Endodermal cell (in vitro differentiated cells): ENCODE measurements around the gene FBXL2. TPM values are rescaled to one million over a fixed set of nuclear protein-coding genes. Genes with fewer than 3 reads are reported as not detected.

ENCODE experiments used
- DNase-seq: peaks from one replicate; pipeline ENCODE4 v3.0.0-alpha.2; 2017
- H3K27ac ChIP-seq: 2 replicates; pipeline ENCODE4 v1.5.1; 2013; ENCODE audit warnings: mild to moderate bottlenecking, low read depth, low read length, moderate library complexity
- H3K27me3 ChIP-seq: 2 replicates; pipeline ENCODE4 v1.6.1; 2013; ENCODE audit warnings: mild to moderate bottlenecking, low read length, moderate library complexity; ENCODE audit not compliant: insufficient read depth, control insufficient read depth, poor library complexity, severe bottlenecking
- H3K36me3 ChIP-seq: 2 replicates; pipeline ENCODE4 v1.7.0; 2013; ENCODE audit warnings: mild to moderate bottlenecking, low read length, moderate library complexity; ENCODE audit not compliant: control insufficient read depth, insufficient read depth
- H3K4me1 ChIP-seq: one replicate; pipeline ENCODE4 v1.7.0; 2013; ENCODE audit warnings: low read length; ENCODE audit not compliant: control insufficient read depth, insufficient read depth
- H3K4me3 ChIP-seq: 2 replicates; pipeline ENCODE4 v1.5.1; 2013; ENCODE audit warnings: mild to moderate bottlenecking, low read length, moderate library complexity
- H3K9ac ChIP-seq: 2 replicates; pipeline ENCODE4 v1.6.1; 2013; ENCODE audit warnings: mild to moderate bottlenecking, low read length, moderate library complexity; ENCODE audit not compliant: poor library complexity, severe bottlenecking; ENCODE audit errors: extremely low read depth
- H3K9me3 ChIP-seq: 2 replicates; pipeline ENCODE4 v1.6.1; 2013; ENCODE audit warnings: mild to moderate bottlenecking, low read length, moderate library complexity; ENCODE audit not compliant: control insufficient read depth
- H3K27ac Mint-ChIP-seq: 2 replicates; pipeline ENCODE4 v1.8.0; 2020; ENCODE audit warnings: mixed read lengths
- H3K27me3 Mint-ChIP-seq: 2 replicates; pipeline ENCODE4 v1.8.0; 2021; ENCODE audit warnings: mild to moderate bottlenecking, mixed read lengths; ENCODE audit not compliant: insufficient read depth
- H3K36me3 Mint-ChIP-seq: 2 replicates; pipeline ENCODE4 v1.8.0; 2020; ENCODE audit warnings: low read depth, mixed read lengths
- H3K4me1 Mint-ChIP-seq: 2 replicates; pipeline ENCODE4 v1.8.0; 2020; ENCODE audit warnings: mixed read lengths
- H3K4me3 Mint-ChIP-seq: 2 replicates; pipeline ENCODE4 v1.8.0; 2020; ENCODE audit warnings: mild to moderate bottlenecking, moderate library complexity, mixed read lengths
- H3K9me3 Mint-ChIP-seq: 2 replicates; pipeline ENCODE4 v1.8.0; 2020; ENCODE audit warnings: mild to moderate bottlenecking, mixed read lengths
- WGBS, 2 experiments: methylation state at CpG; one replicate each; pipeline versions ENCODE4 v1.1.5 to v1.1.7; 2013; ENCODE audit warnings: missing lambda C conversion rate in 2 of 2, mixed read lengths in 1 of 2; ENCODE audit not compliant: insufficient coverage in 1 of 2, insufficient read length in 1 of 2; 5-methylcytosine and 5-hydroxymethylcytosine counted together
- total RNA-seq, 2 donors: library from RNA; stranded (reverse); fragmentation: NEBNext Ultra II Directional in 1 of 2; extraction: Animal tissue kit (Norgen Biotek cat#: 25700) in 1 of 2; gene quantifications; 2 replicates in 1 of 2; 3 replicates in 1 of 2; pipeline ENCODE4 v1.2.1, GENCODE V29; 2021
- TF ChIP-seq, protein P1 (sequence below): fragments of 200-600 bp; sonication (generic); conservative IDR thresholded peaks from 2 replicates; pipeline ENCODE4 v1.5.0; 2021; ENCODE audit warnings: antibody characterized with exemption, mild to moderate bottlenecking

The FBXL2 gene
- total RNA-seq, 2 donors from 2014 or later, result 12.4 to 18.2 TPM

GRCh38 chr3:33246786-33247185 is 30.5 kb upstream of the FBXL2 start:
- no peak for DNase-seq
- Mint-ChIP-seq H3K9me3 (no peaks in the 10 kb centered on the region), H3K4me1 (no peaks in the 10 kb centered on the region), H3K27me3 (peaks cover 5% of the 10 kb centered on the region), H3K27ac (no peak overlapping the region), H3K36me3 (no peaks in the 10 kb centered on the region), H3K4me3 (no peak overlapping the region)
- no peak overlapping the region for H3K4me3 ChIP-seq
- H3K9ac ChIP-seq, result no peak overlapping the region
- H3K27me3 ChIP-seq, result no peaks in the 10 kb centered on the region
- no peaks in the 10 kb centered on the region for H3K9me3 ChIP-seq
- H3K4me1 ChIP-seq, result no peaks in the 10 kb centered on the region
- H3K27ac ChIP-seq, result no peak overlapping the region
- no peaks in the 10 kb centered on the region for H3K36me3 ChIP-seq
- TF ChIP-seq, protein P1, sequence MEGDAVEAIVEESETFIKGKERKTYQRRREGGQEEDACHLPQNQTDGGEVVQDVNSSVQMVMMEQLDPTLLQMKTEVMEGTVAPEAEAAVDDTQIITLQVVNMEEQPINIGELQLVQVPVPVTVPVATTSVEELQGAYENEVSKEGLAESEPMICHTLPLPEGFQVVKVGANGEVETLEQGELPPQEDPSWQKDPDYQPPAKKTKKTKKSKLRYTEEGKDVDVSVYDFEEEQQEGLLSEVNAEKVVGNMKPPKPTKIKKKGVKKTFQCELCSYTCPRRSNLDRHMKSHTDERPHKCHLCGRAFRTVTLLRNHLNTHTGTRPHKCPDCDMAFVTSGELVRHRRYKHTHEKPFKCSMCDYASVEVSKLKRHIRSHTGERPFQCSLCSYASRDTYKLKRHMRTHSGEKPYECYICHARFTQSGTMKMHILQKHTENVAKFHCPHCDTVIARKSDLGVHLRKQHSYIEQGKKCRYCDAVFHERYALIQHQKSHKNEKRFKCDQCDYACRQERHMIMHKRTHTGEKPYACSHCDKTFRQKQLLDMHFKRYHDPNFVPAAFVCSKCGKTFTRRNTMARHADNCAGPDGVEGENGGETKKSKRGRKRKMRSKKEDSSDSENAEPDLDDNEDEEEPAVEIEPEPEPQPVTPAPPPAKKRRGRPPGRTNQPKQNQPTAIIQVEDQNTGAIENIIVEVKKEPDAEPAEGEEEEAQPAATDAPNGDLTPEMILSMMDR, result no peak

GRCh38 chr3:33250712-33251111 is 26.5 kb upstream of the FBXL2 start:
- Mint-ChIP-seq H3K27me3 (no peaks in the 10 kb centered on the region), H3K4me1 (no peaks in the 10 kb centered on the region), H3K27ac (no peak overlapping the region), H3K4me3 (no peak overlapping the region), H3K9me3 (no peaks in the 10 kb centered on the region), H3K36me3 (no peaks in the 10 kb centered on the region)
- TF ChIP-seq, protein P1, result no peak
- Histone ChIP-seq H3K4me1 (no peaks in the 10 kb centered on the region), H3K9me3 (no peaks in the 10 kb centered on the region), H3K36me3 (no peaks in the 10 kb centered on the region), H3K9ac (no peak overlapping the region), H3K27me3 (no peaks in the 10 kb centered on the region), H3K27ac (no peak overlapping the region), H3K4me3 (no peak overlapping the region)
- DNase-seq, result no peak
- WGBS, 2 experiments, result 71% methylated on average over 1 of the region's 1 CpG; no CpG with 5 or more reads in 1 of the 2 experiments

GRCh38 chr3:33256249-33256648 is 21.0 kb upstream of the FBXL2 start:
- TF ChIP-seq, protein P1, result no peak
- no peaks in the 10 kb centered on the region for H3K36me3 ChIP-seq
- Mint-ChIP-seq H3K27me3 (no peaks in the 10 kb centered on the region), H3K27ac (no peak overlapping the region), H3K4me1 (peaks cover 6% of the 10 kb centered on the region), H3K9me3 (no peaks in the 10 kb centered on the region), H3K36me3 (no peaks in the 10 kb centered on the region), H3K4me3 (no peak overlapping the region)
- no peaks in the 10 kb centered on the region for H3K4me1 ChIP-seq
- WGBS, 2 experiments, result 87% methylated on average over 2 of the region's 2 CpGs; no CpG with 5 or more reads in 1 of the 2 experiments
- no peak overlapping the region for H3K9ac ChIP-seq
- DNase-seq, result no peak
- no peaks in the 10 kb centered on the region for H3K27me3 ChIP-seq
- no peak overlapping the region for H3K27ac ChIP-seq
- H3K4me3 ChIP-seq, result no peak overlapping the region
- H3K9me3 ChIP-seq, result no peaks in the 10 kb centered on the region
